HCEC 1CT (cell line): ENCODE measurements around the gene CYSLTR2.

Experiments
- DNase-seq: peaks from one replicate; pipeline ENCODE4 v3.0.0-alpha.2; 2017

Gene CYSLTR2

DNA sequence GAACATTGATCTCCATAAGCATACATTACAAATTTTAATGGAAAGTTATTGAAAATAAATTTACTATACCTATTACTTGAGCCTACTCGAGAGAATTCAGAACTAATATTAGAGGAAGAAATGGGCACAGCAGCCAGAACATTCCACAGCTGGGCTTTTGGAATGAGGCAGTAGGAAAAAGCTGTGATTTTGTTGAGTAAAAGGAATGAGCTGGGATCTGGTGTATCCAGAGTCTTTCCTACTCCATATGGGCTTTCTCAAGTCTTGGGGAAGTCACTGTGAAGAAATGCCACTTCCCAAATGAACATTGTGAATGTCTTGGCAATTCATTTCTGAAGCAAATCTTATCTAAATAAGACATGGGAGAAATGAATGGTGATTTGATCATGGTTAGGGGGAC, 93.1 kb downstream of the CYSLTR2 start:
- DNase-seq = no peak

DNA sequence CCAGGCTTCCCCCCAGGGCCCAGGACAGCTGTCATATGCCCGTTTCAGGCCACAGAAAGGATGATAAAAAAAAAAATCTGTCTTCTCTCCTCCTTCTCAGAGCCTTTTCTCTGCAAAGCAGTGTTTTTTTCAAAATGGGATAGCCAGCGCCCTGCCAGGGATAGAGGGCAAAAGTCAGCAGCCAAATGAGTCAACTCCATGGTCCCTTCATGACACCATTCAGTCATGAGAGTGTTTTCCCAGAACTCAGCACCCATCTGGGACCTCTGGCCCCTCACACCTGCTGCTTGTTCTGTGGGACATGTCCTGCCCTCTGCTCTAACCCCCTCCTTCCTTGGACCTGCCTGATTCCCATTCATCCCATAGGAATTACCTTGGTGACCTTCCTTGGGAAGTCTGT, 95.0 kb downstream of the CYSLTR2 start:
- peak; percentile 82 for DNase-seq

DNA sequence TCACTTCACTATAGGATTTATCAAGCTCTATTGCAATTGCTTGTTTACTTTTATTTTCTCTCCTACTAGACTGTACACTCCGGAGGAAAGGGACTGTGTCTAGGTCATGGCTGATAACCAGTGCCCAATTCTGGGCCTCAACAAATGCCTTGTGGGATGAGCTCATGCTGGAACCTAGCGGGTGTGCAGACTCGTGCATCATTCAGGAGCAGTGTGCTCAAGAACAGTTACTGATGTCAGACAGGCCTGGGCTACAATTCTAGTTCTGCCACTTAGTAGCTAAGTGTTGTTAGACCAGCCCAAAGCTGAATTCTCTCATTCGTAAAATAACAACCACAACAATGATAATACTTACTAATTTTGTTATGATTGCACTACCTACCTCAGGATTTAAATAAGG, 95.4 kb downstream of the CYSLTR2 start:
- peak; percentile 76 for DNase-seq

DNA sequence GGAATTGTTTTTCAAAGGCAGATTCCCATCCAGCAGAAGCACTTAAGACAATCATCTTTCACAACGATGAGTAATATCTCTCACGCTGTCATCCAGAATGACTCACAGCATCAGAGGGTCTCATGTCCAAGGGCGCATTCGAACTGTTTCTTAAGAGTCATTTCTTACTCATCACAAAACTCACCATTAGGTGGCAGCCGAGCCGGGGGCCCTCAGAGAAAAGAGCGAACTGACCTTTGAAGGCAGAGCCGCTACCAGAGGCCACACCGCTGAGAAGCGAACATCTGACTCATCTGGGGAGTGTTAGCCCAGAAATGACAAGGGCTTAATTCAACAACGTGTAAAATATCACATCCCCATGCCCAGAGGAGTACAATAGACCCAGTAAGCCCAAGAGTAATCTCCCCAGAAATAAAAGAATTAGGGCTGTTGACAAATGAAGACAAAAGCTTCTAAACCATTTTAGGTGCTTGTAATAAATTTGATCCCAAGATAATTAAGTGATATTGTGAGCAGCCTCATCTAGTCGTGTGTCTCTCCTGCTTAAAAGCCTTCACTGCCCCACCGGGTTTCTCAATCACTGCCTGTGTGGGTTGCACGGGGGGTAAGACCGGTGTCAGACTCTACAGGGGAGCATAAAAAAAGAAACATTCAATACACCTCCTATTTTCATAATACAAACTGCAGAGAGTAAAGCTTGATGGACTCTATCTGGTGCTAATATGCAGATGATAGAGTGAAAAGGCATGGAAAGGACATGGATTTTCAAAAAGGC, 96.2 kb downstream of the CYSLTR2 start:
- DNase-seq = peak; percentile 99

DNA sequence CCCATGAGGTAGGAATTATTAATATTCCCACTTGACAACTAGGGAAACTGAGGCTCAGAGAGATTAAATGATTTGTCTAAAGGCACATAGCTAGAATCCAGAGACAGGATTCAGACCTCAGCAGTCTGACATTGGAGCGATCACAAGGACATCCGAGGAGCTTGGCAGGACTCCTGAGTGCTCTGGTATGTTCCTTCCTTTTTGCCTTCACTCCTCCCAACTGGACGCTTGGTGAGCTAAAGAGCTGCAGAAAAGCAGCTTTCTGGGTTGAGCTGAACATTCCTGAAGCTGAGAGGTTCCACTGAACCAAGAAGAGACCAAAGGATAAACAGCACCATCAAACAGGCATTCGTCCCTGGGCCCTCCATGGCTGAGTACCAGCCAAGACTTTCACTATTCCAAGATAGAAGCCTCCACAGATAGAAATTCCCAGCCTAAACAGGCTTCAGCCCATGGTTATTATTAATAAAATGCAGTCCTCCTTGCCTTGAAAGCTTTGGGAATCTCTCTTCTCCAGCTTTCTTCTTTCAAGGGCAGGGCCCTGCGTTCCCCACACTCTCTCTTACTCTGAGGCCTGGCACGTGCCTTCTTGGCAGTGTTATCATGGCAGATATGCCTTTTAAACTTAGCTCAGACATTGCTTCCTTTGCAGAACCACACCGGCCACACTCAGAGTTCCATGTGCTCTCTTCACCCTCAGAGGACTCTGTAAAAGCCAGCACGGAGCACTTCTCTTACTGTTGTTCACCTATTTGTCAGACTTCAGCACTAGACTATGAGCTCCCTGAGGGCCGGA, 97.1 kb downstream of the CYSLTR2 start:
- peak; percentile 59 for DNase-seq

DNA sequence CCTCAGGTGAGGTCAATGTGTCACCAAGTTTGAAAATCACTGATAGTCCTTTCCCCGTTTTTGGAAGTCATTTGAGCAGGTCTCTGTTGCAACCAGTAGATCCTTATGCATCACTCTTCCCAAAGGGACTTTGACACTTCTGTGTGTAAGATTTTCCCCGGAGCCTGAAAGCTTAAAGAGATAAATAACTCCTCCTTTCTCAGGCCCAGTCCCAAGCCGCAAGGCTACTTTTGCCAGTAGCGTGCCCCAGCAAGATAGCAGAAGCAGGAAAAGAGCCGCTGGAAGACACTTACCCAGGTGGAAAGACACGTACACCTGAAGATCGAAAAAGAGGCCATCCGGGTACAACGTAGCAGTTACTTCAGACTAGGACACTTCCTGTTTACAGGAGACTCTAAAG, 106.9 kb downstream of the CYSLTR2 start:
- DNase-seq = no peak
